Loucy (cell line): ENCODE results near the gene IDH2.

Experiments used
- EZH2phosphoT487 ChIP-seq: fragments of 200-600 bp; IDR thresholded peaks from 2 replicates; pipeline ENCODE4 v1.6.1; 2018; ENCODE audit warnings: antibody characterized with exemption, mild to moderate bottlenecking, moderate library complexity, borderline replicate concordance
- TF ChIP-seq, protein P1 (sequence below): fragments of 200-600 bp; sonication (generic); conservative IDR thresholded peaks from 2 replicates; pipeline ENCODE4 v1.5.1; 2014; ENCODE audit warnings: mild to moderate bottlenecking, antibody characterized with exemption, low read length

DNA sequence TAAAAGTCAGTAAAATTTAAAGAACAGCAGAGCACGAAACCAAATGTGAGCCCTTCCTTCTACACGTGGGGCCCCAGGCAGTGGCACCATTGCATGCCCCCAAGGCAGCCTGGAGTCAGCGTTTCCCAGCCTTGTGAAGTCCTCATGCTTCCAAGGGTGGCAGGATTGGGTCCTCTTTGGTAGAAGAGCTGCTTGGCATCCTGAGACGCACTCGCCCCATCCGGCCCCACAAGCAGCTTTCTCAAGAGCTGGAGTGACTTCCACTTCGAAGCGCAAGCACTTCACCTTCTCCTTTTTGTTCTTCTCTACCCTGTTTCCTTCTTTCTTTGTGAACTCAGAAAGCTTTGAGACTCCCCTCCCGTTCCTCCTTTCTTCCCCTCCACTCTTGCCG is 66.4 kb downstream of the IDH2 start:
- no peak for TF ChIP-seq EZH2phosphoT487
- TF ChIP-seq, protein P1, sequence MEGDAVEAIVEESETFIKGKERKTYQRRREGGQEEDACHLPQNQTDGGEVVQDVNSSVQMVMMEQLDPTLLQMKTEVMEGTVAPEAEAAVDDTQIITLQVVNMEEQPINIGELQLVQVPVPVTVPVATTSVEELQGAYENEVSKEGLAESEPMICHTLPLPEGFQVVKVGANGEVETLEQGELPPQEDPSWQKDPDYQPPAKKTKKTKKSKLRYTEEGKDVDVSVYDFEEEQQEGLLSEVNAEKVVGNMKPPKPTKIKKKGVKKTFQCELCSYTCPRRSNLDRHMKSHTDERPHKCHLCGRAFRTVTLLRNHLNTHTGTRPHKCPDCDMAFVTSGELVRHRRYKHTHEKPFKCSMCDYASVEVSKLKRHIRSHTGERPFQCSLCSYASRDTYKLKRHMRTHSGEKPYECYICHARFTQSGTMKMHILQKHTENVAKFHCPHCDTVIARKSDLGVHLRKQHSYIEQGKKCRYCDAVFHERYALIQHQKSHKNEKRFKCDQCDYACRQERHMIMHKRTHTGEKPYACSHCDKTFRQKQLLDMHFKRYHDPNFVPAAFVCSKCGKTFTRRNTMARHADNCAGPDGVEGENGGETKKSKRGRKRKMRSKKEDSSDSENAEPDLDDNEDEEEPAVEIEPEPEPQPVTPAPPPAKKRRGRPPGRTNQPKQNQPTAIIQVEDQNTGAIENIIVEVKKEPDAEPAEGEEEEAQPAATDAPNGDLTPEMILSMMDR, result no peak
